Stimulated activated CD4-positive, alpha-beta T cell treated with anti-CD3 and anti-CD28 coated beads, Interleukin-15, amount 100 ng/mL, for 1 hour (primary cell): ENCODE measurements around the gene HOXD10.

Experiments
- DNase-seq, 2 donors: peaks; one replicate each; pipeline ENCODE4 v3.0.0-alpha.2; 2020; ENCODE audit warnings: low read depth in 1 of 2, low spot score in 1 of 2

The HOXD10 gene

GRCh38 chr2:176148751-176149421, 32.3 kb downstream of the HOXD10 start:
- no peak for DNase-seq

- DNase-seq = no peak
Measured at GRCh38 chr2:176149481-176149938, 32.9 kb downstream of the HOXD10 start.

GRCh38 chr2:176149939-176150583, 33.5 kb downstream of the HOXD10 start:
- DNase-seq = no peak

GRCh38 chr2:176150584-176151441, 34.2 kb downstream of the HOXD10 start:
- DNase-seq = no peak

GRCh38 chr2:176151442-176152287, 35.1 kb downstream of the HOXD10 start, which contains the start of gene HOXD4:
TSS of gene HOXD4 (plus strand) at chr2:176151550. CDS start at chr2:176151634, 84 bp downstream.
- DNase-seq = no peak

GRCh38 chr2:176152350-176153181, 36.0 kb downstream of the HOXD10 start:
- DNase-seq = no peak

- DNase-seq = no peak
Measured at GRCh38 chr2:176154576-176155252, 38.1 kb downstream of the HOXD10 start.

GRCh38 chr2:176155356-176156044, 38.9 kb downstream of the HOXD10 start:
- DNase-seq = no peak

GRCh38 chr2:176156301-176156806, 39.8 kb downstream of the HOXD10 start:
- no peak for DNase-seq

GRCh38 chr2:176156807-176157498, 40.4 kb downstream of the HOXD10 start, which contains the start of gene HOXD3:
TSS of gene HOXD3 (plus strand) at chr2:176157307. CDS start at chr2:176169115, 11,808 bp downstream.
- no peak for DNase-seq

- DNase-seq = no peak
Measured at GRCh38 chr2:176157499-176158185, 41.1 kb downstream of the HOXD10 start.

- no peak for DNase-seq
Measured at GRCh38 chr2:176158186-176158591, 41.6 kb downstream of the HOXD10 start.

- DNase-seq = no peak
Measured at GRCh38 chr2:176158855-176159662, 42.5 kb downstream of the HOXD10 start.

GRCh38 chr2:176159663-176160250, 43.2 kb downstream of the HOXD10 start:
- DNase-seq = no peak

- DNase-seq = no peak
Measured at GRCh38 chr2:176160251-176160985, 43.8 kb downstream of the HOXD10 start.
